ENCODE measurements around the gene ITLN1.

ITLN1 gene

GRCh38 chr1:160855181-160855981, 29.6 kb downstream of the ITLN1 start:
- no peak for DNase-seq (ENCODE audit: low spot score)

- DNase-seq (ENCODE audit: low spot score) = no peak
These were observed 31.2 kb downstream of the ITLN1 start for GRCh38 chr1:160853754-160854153.

GRCh38 chr1:160853014-160853413, 32.0 kb downstream of the ITLN1 start:
- no peak for DNase-seq (ENCODE audit: low spot score)

DNA sequence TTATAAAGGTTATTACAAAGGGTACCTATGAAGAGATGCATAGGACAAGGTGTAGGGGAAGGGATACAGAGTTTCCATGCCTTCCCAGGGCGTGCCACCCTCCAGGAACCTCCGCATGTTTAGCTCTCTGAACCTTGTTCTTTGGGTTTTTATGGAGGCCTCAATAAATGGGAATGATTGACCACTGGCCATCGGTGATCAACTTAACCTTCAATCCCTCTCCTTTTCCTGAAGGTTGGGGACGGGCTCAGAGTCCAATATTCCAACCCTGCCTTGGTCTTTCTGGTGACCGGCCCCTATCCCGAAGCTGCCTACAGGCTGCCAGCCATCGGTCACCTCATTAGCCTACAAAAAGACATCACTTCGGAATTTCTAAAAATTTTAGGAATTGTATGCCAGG, 34.0 kb downstream of the ITLN1 start:
- no peak for DNase-seq (ENCODE audit: low spot score)

DNA sequence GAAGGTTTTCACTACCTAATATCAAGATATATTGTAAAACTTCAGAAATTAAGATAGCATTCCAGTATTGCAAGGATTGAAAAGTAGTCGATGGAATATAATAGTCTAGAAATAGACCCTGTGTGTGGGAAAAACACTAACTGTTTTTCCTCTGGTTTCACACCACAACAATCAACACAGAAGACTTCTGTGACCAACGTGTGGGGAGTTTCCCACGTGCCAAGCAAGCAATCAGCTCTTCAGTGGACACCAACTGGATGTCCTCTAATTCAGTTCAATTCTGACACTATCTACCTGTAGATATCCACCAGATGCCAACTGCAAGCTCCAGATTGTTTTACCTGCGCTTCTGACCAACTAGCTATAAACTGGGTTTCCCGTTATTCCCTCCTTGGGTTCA, 34.4 kb downstream of the ITLN1 start:
- no peak for DNase-seq (ENCODE audit: low spot score)

DNA sequence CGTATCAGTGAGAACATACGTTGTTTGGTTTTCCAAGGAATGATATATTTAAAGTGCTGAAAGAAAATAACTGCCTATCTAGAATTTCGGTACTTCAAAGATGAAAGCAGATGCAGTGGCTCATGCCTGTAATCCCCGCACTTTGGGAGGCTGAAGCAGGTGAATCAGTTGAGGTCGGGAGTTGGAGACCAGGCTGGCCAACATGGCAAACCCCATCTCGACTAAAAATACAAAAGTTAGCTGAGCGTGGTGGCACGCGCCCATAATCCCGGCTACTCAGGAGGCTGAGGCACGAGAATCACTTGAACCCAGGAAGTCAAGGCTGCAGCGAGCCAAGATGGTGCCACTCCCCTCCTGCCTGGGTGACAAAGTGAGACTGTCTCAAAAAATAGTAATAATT, 38.7 kb downstream of the ITLN1 start:
- DNase-seq (ENCODE audit: low spot score) = no peak

GRCh38 chr1:160844447-160845232, 40.3 kb downstream of the ITLN1 start:
- DNase-seq (ENCODE audit: low spot score) = no peak

- no peak for DNase-seq (ENCODE audit: low spot score)
These were observed 43.9 kb downstream of the ITLN1 start for GRCh38 chr1:160841079-160841478.

- no peak for DNase-seq (ENCODE audit: low spot score)
These were observed 45.2 kb downstream of the ITLN1 start for GRCh38 chr1:160839746-160840145.

DNA sequence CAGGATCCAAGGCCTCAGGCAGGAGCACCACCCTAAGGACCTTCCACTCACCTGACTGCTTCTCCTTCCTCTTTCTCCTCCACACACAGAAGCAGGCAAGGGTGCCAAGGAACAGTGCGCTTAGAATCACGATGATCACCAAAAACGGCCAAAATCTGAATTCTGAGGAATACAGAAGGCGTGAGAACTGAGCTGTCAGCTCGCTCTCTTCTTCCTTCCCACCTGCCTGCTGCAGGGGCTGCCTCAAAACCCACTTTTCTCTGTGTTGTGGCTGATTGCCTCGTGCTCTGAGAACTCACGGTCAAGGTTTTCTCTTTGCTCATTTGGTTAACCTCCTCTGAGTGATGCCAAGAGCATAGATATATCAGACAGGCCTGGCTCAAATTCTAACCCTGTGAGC, 46.1 kb downstream of the ITLN1 start:
- no peak for DNase-seq (ENCODE audit: low spot score)

- DNase-seq (ENCODE audit: low spot score) = peak; percentile 21
These were observed 47.3 kb downstream of the ITLN1 start for GRCh38 chr1:160837558-160838205.

- no peak for DNase-seq (ENCODE audit: low spot score)
These were observed 47.9 kb downstream of the ITLN1 start for GRCh38 chr1:160836981-160837557.

DNA sequence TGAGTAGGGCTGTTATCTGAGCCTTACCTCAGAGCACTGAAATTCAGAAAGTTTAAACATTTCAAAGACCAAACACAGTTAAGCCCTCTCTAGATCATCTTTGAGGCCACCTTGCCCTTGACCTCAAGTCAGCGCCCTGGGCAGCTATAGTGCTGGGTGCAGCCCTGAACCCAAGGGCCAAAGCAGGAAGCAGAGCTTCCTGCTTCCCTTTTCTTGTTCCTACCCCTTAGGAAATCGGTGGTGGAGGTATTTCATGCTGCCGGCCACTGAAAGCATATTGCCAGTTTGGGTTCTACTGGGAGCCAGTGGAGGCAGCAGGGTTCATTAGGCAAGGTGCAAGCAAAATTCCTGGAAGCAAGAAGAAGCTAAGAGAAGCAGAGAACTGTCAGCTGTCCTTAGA, 48.4 kb downstream of the ITLN1 start:
- no peak for DNase-seq (ENCODE audit: low spot score)

DNA sequence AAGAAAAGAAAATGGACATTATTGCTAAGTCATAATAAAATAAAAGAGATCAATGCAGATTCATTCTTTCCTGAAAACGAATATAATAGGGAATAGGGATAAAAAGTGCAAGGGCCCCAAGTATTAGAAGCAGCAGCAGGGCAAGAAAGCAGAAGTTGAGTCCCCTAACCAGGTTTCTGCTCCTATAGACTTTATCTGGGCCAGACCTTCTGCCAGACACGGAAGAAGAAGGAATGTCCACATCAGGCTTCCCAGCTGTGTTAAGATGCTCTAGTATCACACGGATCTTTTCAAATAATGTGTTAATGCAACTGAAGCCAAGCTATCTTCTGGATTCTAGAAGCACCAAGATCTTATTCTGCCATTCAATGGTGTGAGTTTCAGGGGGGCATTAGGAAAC, 49.2 kb downstream of the ITLN1 start:
- DNase-seq (ENCODE audit: low spot score) = no peak

- DNase-seq (ENCODE audit: low spot score) = no peak
These were observed 49.9 kb downstream of the ITLN1 start for GRCh38 chr1:160834945-160835565.

DNA sequence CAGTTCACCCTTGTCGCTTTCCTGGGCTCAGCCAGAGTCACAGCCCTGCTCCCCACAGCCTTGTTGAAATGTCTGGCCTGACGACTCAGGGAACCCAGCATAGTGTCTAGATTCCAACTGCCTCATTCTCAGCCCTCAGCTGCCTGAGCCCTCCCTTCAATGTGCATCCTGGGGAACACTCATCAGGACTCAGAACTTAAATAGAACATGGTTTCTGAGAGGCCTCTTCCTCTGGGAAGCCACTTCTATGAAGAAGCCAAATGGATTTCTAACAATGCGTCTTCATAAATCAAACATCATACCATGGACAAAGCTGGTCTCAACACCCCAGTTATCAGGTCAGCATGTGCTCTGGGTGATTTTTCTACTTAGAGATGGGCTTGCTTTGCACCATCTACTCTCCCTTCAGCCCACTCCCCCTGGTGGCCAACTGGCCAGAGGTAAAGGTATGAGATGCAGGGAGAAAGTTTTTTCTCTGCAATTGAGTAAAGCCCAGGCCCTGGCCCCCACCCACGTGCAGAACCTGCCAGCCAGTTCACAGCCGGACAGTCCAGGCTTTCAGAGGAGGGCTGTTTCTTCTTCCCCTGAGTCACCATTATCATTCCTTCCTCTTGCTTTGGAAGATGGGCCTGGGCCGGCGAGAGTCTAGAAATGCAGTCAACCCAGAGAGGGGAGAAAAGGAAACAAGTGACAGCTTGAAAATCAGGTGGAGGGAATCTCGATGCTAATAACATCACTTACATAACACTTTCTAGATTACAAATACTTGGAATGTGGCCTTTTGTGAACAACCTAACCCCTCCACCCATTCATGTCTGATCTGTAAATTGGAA, 54.4 kb downstream of the ITLN1 start:
- peak; percentile 23 for DNase-seq (ENCODE audit: low spot score)

- no peak for DNase-seq (ENCODE audit: low spot score)
These were observed 55.2 kb downstream of the ITLN1 start for GRCh38 chr1:160829766-160830165.

DNA sequence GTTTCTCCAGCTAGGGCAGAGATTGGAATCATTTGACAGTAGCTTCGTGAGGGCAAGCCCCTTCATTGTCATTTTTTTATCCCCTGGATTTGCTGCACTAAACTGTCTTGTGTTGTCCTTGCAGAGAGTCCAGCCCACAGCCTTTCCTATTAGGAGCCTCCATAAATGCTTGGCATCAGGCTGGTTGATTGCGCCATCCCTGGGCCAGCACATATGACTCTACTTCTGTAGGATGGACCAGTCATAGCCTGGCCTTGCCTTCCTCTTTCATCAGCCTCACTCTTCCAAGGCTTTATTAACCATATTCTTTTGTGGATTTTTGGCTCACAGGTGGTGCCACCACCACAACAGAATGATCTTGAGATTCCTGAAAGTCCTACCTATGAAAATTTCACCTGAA, 57.6 kb downstream of the ITLN1 start:
- DNase-seq (ENCODE audit: low spot score) = no peak

DNA sequence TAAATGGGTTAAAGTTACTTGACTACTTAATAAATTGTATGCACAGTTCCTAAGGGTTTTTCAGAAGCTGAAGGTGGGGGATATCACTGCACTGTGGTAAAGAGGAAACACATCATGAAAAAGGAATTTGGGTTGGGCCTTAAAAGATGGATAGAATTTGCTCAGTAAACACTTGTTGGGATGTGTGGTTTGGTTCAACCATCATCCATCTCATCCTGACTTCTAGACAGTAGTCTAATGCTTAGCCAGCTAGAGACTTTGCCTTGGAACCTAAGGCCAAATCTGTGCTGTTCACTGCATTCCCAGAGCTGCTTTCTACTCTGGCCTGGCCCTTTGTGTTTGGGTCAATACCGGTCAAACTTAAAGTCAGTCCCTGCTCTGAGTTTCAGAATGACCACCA, 58.4 kb downstream of the ITLN1 start:
- no peak for DNase-seq (ENCODE audit: low spot score)
